Ascending aorta (tissue), 2 donors: ENCODE data around the gene AMPD3. TPM values are rescaled to one million over a fixed set of nuclear protein-coding genes. Genes with fewer than 3 reads are reported as not detected.

ENCODE experiments used
- DNase-seq, 2 donors: peaks; one replicate each; pipeline ENCODE4 v3.0.0-alpha.2; 2019; ENCODE audit warnings: low spot score in 2 of 2
- H3K27ac ChIP-seq, 2 donors: fragments of 200-600 bp; sonication (generic); one replicate each; pipeline ENCODE4 v1.5.1; 2016 to 2017; ENCODE audit warnings: mild to moderate bottlenecking in 1 of 2
- H3K27me3 ChIP-seq: fragments of 200-600 bp; sonication (generic); one replicate; pipeline ENCODE4 v1.5.1; 2017
- H3K36me3 ChIP-seq, 2 donors: fragments of 200-600 bp; sonication (generic); one replicate each; pipeline ENCODE4 v1.5.1; 2016
- H3K4me1 ChIP-seq, 2 donors: fragments of 200-600 bp; sonication (generic); one replicate each; pipeline ENCODE4 v1.5.1; 2016 to 2017; ENCODE audit warnings: mild to moderate bottlenecking in 1 of 2
- H3K4me3 ChIP-seq, 2 donors: fragments of 200-600 bp; sonication (generic); one replicate each; pipeline ENCODE4 v1.5.1; 2016 to 2017; ENCODE audit warnings: mild to moderate bottlenecking in 1 of 2
- H3K9me3 ChIP-seq, 2 donors: fragments of 200-600 bp; sonication (generic); one replicate each; pipeline ENCODE4 v1.5.1; 2016
- intact Hi-C: fragments of 100-400 bp; cut with DNase I; formaldehyde crosslinking; loops from one replicate; pipeline ENCODE4 v1.15.1; 2023
- total RNA-seq: library from RNA; depleted of rRNA; stranded (reverse); fragments of >200 nt; gene quantifications from one replicate; pipeline ENCODE4 v1.1.0, GENCODE V29; 2016
- TF ChIP-seq, protein P1 (sequence below), 3 experiments: fragments of 200-600 bp in 2 of 3; fragments of 450-650 bp in 1 of 3; sonication (generic) in 2 of 3; IDR thresholded peaks; one replicate each; pipeline ENCODE4 v1.5.1; 2016 to 2019; ENCODE audit warnings: antibody characterized with exemption in 3 of 3, mild to moderate bottlenecking in 1 of 3, moderate library complexity in 1 of 3

AMPD3 gene
- 2.3 TPM for total RNA-seq

- TF ChIP-seq, protein P1, sequence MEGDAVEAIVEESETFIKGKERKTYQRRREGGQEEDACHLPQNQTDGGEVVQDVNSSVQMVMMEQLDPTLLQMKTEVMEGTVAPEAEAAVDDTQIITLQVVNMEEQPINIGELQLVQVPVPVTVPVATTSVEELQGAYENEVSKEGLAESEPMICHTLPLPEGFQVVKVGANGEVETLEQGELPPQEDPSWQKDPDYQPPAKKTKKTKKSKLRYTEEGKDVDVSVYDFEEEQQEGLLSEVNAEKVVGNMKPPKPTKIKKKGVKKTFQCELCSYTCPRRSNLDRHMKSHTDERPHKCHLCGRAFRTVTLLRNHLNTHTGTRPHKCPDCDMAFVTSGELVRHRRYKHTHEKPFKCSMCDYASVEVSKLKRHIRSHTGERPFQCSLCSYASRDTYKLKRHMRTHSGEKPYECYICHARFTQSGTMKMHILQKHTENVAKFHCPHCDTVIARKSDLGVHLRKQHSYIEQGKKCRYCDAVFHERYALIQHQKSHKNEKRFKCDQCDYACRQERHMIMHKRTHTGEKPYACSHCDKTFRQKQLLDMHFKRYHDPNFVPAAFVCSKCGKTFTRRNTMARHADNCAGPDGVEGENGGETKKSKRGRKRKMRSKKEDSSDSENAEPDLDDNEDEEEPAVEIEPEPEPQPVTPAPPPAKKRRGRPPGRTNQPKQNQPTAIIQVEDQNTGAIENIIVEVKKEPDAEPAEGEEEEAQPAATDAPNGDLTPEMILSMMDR (IDR thresholded peaks at IDR 0.05): no peak
- Histone ChIP-seq H3K27me3 (no peaks in the 10 kb centered on the region), H3K36me3 (no peaks in the 10 kb centered on the region), H3K4me3 (peak within 1 kb of the TSS; percentile 37 to 38), H3K27ac (peak within 1 kb of the TSS; percentile 3 to 29), H3K4me1 (peaks cover 0 to 5% of the 10 kb centered on the region in 2 donors), H3K9me3 (no peaks in the 10 kb centered on the region)
- DNase-seq: no peak
- intact Hi-C loops: no loop called here
These were observed at the start of gene AMPD3 for GRCh38 chr11:10454878-10455631. TSS of gene AMPD3 (plus strand) at chr11:10455264. CDS start at chr11:10461520, 6,256 bp downstream.

DNA sequence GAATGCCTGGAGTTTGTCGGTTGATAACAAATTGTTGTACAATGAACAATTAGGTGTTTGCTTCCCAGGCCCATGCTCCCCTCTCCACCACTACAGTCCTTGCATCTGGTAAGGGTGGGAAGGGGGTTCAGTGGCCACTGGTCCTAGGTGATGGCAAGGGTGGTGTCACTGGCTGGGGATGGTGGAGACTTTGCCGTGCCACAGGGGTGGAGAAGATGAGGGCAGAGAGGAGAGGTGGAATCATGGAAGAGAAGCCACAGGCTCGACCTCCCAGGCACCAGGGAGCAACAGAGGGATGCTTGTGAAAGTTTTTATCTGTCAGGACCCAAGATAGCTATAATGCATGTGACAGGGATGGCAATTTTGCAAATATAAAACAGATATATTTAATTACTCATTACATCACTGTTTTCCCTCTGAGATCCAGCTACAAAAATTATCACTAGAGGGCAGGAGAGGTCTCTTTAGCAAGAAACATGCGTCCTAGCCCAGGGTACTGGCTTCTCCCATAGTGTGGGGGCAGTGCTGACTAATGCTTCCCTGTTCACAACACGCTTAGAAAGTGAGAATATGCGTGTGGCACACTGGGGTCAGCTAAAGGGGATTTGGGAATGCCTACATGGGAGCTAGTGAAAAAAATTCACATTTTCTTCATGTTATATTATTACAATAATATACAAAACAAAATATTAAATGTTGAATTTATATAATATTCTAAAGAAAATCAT is 49.0 kb upstream of the AMPD3 start:
- H3K36me3 ChIP-seq: no peaks in the 10 kb centered on the region
- intact Hi-C loops: loop anchor here (1.0 to 10.0 kb wide), 5 partner anchors 109 to 329 kb away; partner anchors contain the start of genes LYVE1 and RNF141
- DNase-seq: peak in 1 of 2 donors; percentile 90
- peaks cover 0 to 6% of the 10 kb centered on the region in 2 donors for H3K4me1 ChIP-seq
- no peaks in the 10 kb centered on the region for H3K27me3 ChIP-seq
- H3K9me3 ChIP-seq: no peaks in the 10 kb centered on the region
- H3K4me3 ChIP-seq: no peak overlapping the region
- H3K27ac ChIP-seq: no peak overlapping the region
- TF ChIP-seq, protein P1 (IDR thresholded peaks at IDR 0.05): peak; percentile 71 to 84 (median 77)

- Histone ChIP-seq H3K27me3 (no peaks in the 10 kb centered on the region), H3K4me1 (no peaks in the 10 kb centered on the region), H3K9me3 (no peaks in the 10 kb centered on the region), H3K27ac (no peak overlapping the region), H3K36me3 (no peaks in the 10 kb centered on the region), H3K4me3 (no peak overlapping the region)
- DNase-seq: no peak
- TF ChIP-seq, protein P1 (IDR thresholded peaks at IDR 0.05): no peak
- intact Hi-C loops: loop anchor here (5.0 to 10.0 kb wide), 4 partner anchors 108 to 220 kb away; partner anchors contain the start of genes LYVE1 and RNF141
These were observed 48.0 kb upstream of the AMPD3 start for GRCh38 chr11:10407055-10407454.

DNA sequence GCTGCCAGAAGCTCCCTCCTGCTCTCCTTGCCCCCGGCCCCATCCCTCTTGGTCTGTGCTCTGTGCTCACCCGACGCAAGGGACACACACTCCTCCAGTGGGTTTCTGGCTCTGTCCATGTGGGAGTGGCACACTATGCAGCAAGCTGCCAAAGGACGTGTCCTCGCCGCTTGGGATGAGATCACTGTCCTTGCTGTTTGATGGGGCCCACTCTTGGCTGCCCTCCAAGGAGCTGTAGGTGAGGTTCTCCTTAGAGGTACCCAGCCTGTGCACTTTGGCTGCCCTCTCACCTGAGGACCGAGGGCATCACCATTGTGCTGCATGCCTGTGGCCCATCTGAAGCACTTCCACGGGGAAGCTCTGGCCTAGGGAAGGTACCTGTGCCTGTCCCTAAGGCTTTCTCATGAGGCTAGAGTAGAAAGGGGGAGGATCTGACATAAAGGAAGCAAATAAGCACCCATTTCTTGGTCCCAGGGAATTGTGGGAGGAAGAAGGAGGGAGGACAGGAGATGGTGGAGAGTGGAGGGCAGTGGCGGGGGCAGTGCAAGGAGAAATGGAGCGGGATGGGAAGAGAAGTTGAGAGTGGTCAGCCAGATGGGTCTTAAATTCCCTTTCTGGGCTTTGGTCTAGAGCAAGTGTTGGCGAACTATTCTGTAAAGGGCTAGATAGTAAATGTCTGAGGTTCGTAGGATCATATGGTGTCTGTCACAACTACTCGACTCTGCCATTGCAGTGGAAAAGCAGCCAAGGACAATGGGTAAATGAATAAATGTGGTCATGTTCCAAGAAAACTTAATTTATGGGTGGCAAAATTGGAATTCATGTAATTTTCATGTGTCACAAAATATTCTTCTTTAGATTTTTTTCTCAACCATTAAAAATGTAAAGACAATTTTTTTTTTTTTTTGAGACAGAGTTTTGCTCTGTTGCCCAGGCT is 47.0 kb upstream of the AMPD3 start:
- no peaks in the 10 kb centered on the region for H3K4me1 ChIP-seq
- TF ChIP-seq, protein P1 (IDR thresholded peaks at IDR 0.05): no peak
- H3K27me3 ChIP-seq: no peaks in the 10 kb centered on the region
- intact Hi-C loops: loop anchor here (5.0 to 10.0 kb wide), 4 partner anchors 107 to 219 kb away; partner anchors contain the start of genes LYVE1 and RNF141
- DNase-seq: no peak
- no peak overlapping the region for H3K27ac ChIP-seq
- H3K36me3 ChIP-seq: no peaks in the 10 kb centered on the region
- no peaks in the 10 kb centered on the region for H3K9me3 ChIP-seq
- H3K4me3 ChIP-seq: no peak overlapping the region

- no peak overlapping the region for H3K4me3 ChIP-seq
- intact Hi-C loops: loop anchor here (5.0 to 10.0 kb wide), 4 partner anchors 106 to 218 kb away; partner anchors contain the start of genes LYVE1 and RNF141
- TF ChIP-seq, protein P1 (IDR thresholded peaks at IDR 0.05): no peak
- no peak for DNase-seq
- H3K27me3 ChIP-seq: no peaks in the 10 kb centered on the region
- no peak overlapping the region for H3K27ac ChIP-seq
- H3K9me3 ChIP-seq: no peaks in the 10 kb centered on the region
- no peaks in the 10 kb centered on the region for H3K4me1 ChIP-seq
- no peaks in the 10 kb centered on the region for H3K36me3 ChIP-seq
These were observed 45.8 kb upstream of the AMPD3 start for GRCh38 chr11:10409207-10409661.
